Adrenal gland (tissue), 12 donors: ENCODE results near the gene BTBD16. TPM values are rescaled to one million over a fixed set of nuclear protein-coding genes. Genes with fewer than 3 reads are reported as not detected.

Source experiments
- DNase-seq, 7 donors: peaks; one replicate each; pipeline ENCODE4 v3.0.0-alpha.2; 2019 to 2020
- H3K27ac ChIP-seq, 5 donors: fragments of 200-600 bp; sonication (generic) in 4 of 5; 1 replicate in 3 of 5; 2 replicates in 2 of 5; pipeline versions ENCODE4 v1.5.1 to v1.8.0; 2016 to 2020; ENCODE audit warnings: mild to moderate bottlenecking in 1 of 5
- H3K27me3 ChIP-seq: fragments of 200-600 bp; 2 replicates; pipeline ENCODE4 v1.8.0; 2021
- H3K36me3 ChIP-seq, 2 donors: fragments of 200-600 bp; replicated peaks in 1 of 2; 1 replicate in 1 of 2; 2 replicates in 1 of 2; pipeline versions ENCODE4 v1.5.1 to v1.8.0; 2018 to 2022
- H3K4me1 ChIP-seq, 2 donors: fragments of 200-600 bp; replicated peaks in 1 of 2; 1 replicate in 1 of 2; 2 replicates in 1 of 2; pipeline versions ENCODE4 v1.5.1 to v1.8.0; 2018 to 2021
- H3K4me3 ChIP-seq, 4 donors: fragments of 200-600 bp; sonication (generic) in 3 of 4; one replicate each; pipeline ENCODE4 v1.5.1; 2016 to 2018
- H3K9me3 ChIP-seq, 3 donors: fragments of 200-600 bp; sonication (generic) in 1 of 3; replicated peaks in 1 of 3; 1 replicate in 2 of 3; 2 replicates in 1 of 3; pipeline versions ENCODE4 v1.5.1 to v1.8.0; 2016 to 2021
- CTCF ChIP-seq, 6 experiments: fragments of 450-650 bp in 4 of 6; fragments of 200-600 bp in 2 of 6; sonication (generic) in 1 of 6; IDR thresholded peaks; 1 replicate in 5 of 6; 2 replicates in 1 of 6; pipeline versions ENCODE4 v1.5.1 to v1.8.0; 2016 to 2021; ENCODE audit warnings: antibody characterized with exemption in 6 of 6, mild to moderate bottlenecking in 2 of 6, moderate library complexity in 1 of 6
- POLR2A ChIP-seq, 2 donors: fragments of 450-650 bp; IDR thresholded peaks; one replicate each; pipeline ENCODE4 v1.6.1; 2017; ENCODE audit warnings: antibody characterized with exemption in 2 of 2, mild to moderate bottlenecking in 2 of 2, moderate library complexity in 1 of 2
- WGBS, 4 donors: extraction: QIAGEN DNeasy Blood & Tissue Kit in 2 of 4; methylation state at CpG; one replicate each; pipeline versions ENCODE4 v1.1.5 to v1.1.7; 2013 to 2017; 5-methylcytosine and 5-hydroxymethylcytosine counted together
- intact Hi-C, 2 donors: fragments of 100-400 bp; cut with DNase I; formaldehyde crosslinking; loops; one replicate each; pipeline versions ENCODE4 v1.14.1 to v1.15.0; 2022 to 2023
- polyA plus RNA-seq, 3 donors: library from polyadenylated mRNA; stranded (reverse); fragments of 200-250 nt in 2 of 3; fragments of 350-450 nt in 1 of 3; fragmentation: Illumina TruSeq in 1 of 3; extraction: RNeasy Lipid Tissue Mini Kit (QIAGEN cat#74804) in 1 of 3; gene quantifications; one replicate each; pipeline ENCODE4 v1.2.3, GENCODE V29; 2013 to 2014
- total RNA-seq, 9 donors: library from RNA; depleted of rRNA in 4 of 9; stranded (reverse); fragments of >200 nt in 4 of 9; fragments of 120-200 nt in 1 of 9; fragmentation: NEBNext Ultra II Directional in 1 of 9; extraction: Animal tissue kit (Norgen Biotek cat#: 25700) in 1 of 9; gene quantifications; one replicate each; pipeline versions ENCODE4 v1.1.0 to v1.2.4, GENCODE V29; 2013 to 2023
- donor health status: healthy with polysubstance abuse.
- donor health status: Bipolar disorder and iron deficiency.
- donor health status: DM: yes; HTN: yes; CAD: no.
- donor health status: DM: no; HTN: no; CAD: no.
- donor health status: DM: no; HTN: no; CAD: no.
- donor health status: DM: yes; HTN: yes; CAD: no.

The BTBD16 gene
- total and polyA plus RNA-seq, 12 donors: 0.11 to 0.48 (median 0.24) TPM; not detected in 5

- Histone ChIP-seq H3K4me1 (peaks cover 0 to 7% of the 10 kb centered on the region in 2 donors), H3K27me3 (peaks cover 7% of the 10 kb centered on the region), H3K9me3 (no peaks in the 10 kb centered on the region), H3K36me3 (no peaks in the 10 kb centered on the region), H3K4me3 (no peak overlapping the region), H3K27ac (no peak overlapping the region)
- 81 to 87% (median 82%) methylated on average over 7 to 12 of the region's 12 CpGs for WGBS, 4 donors
- no peak for DNase-seq
- TF ChIP-seq CTCF (IDR thresholded peaks at IDR 0.05) (no peak), POLR2A (IDR thresholded peaks at IDR 0.05) (no peak)
- intact Hi-C loops: loop anchor here (5.0 kb wide), 3 partner anchors 143 to 273 kb away; partner anchors contain the start of gene DMBT1 (in 1 of the 2)
These were observed 23.7 kb downstream of the BTBD16 start for GRCh38 chr10:122294511-122295450.

GRCh38 chr10:122295451-122295809 is 24.3 kb downstream of the BTBD16 start:
- Histone ChIP-seq H3K36me3 (no peaks in the 10 kb centered on the region), H3K4me3 (no peak overlapping the region), H3K27ac (no peak overlapping the region), H3K9me3 (no peaks in the 10 kb centered on the region), H3K4me1 (peaks cover 0 to 7% of the 10 kb centered on the region in 2 donors), H3K27me3 (peaks cover 7% of the 10 kb centered on the region)
- WGBS, 4 donors: 89 to 95% (median 92%) methylated on average over 4 of the region's 4 CpGs
- no peak for DNase-seq
- intact Hi-C loops: loop anchor here (5.0 kb wide), 3 partner anchors 142 to 272 kb away; partner anchors contain the start of gene DMBT1 (in 1 of the 2)
- TF ChIP-seq CTCF (IDR thresholded peaks at IDR 0.05) (no peak), POLR2A (IDR thresholded peaks at IDR 0.05) (no peak)

GRCh38 chr10:122296363-122297120 is 25.4 kb downstream of the BTBD16 start:
- TF ChIP-seq CTCF (IDR thresholded peaks at IDR 0.05) (no peak), POLR2A (IDR thresholded peaks at IDR 0.05) (no peak)

GRCh38 chr10:122297583-122297982 is 26.5 kb downstream of the BTBD16 start:
- 73 to 85% (median 77%) methylated on average over 6 to 8 of the region's 8 CpGs for WGBS, 4 donors
- intact Hi-C loops: loop anchor here (5.0 kb wide), 3 partner anchors 140 to 270 kb away; partner anchors contain the start of gene DMBT1 (in 1 of the 2)
- DNase-seq: no peak
- no peak overlapping the region for H3K27ac ChIP-seq
- H3K9me3 ChIP-seq: no peaks in the 10 kb centered on the region
- peaks cover 7% of the 10 kb centered on the region for H3K27me3 ChIP-seq
- peaks cover 0 to 7% of the 10 kb centered on the region in 2 donors for H3K4me1 ChIP-seq
- H3K4me3 ChIP-seq: no peak overlapping the region
- no peak for TF ChIP-seq POLR2A (IDR thresholded peaks at IDR 0.05)
- no peak for TF ChIP-seq CTCF (IDR thresholded peaks at IDR 0.05)
- H3K36me3 ChIP-seq: no peaks in the 10 kb centered on the region

More at GRCh38 chr10:122296363-122297120, 25.4 kb downstream of the BTBD16 start:
- Histone ChIP-seq H3K27me3 (peaks cover 7% of the 10 kb centered on the region), H3K9me3 (no peaks in the 10 kb centered on the region), H3K27ac (no peak overlapping the region), H3K4me3 (no peak overlapping the region), H3K4me1 (peaks cover 0 to 7% of the 10 kb centered on the region in 2 donors), H3K36me3 (no peaks in the 10 kb centered on the region)
- intact Hi-C loops: loop anchor here (5.0 kb wide), 3 partner anchors 141 to 271 kb away; partner anchors contain the start of gene DMBT1 (in 1 of the 2)
- 72 to 76% (median 75%) methylated on average over 8 of the region's 8 CpGs for WGBS, 4 donors
- DNase-seq: no peak
